ENCODE data around the gene FOXO1.

FOXO1 gene

DNA sequence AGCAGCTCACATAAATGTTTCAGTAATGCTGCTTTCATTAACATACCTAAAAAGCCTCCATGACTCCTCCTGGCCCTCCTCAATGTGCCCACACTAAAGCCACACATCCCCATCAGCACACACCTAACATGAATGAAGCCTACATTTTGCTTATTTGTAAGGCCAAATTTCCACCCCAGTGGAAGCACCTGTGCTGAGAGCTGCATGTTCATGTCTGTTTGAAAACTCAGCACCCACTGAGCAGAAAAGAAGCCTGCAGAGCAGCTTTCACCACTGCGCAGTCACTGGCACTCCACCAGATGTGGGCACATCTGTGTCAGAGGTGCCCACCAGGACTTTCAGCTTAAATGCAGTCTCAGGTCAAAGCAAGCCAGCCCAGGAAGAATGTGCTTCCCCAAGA lies 93.5 kb downstream of the FOXO1 start:
- DNase-seq = no peak

DNA sequence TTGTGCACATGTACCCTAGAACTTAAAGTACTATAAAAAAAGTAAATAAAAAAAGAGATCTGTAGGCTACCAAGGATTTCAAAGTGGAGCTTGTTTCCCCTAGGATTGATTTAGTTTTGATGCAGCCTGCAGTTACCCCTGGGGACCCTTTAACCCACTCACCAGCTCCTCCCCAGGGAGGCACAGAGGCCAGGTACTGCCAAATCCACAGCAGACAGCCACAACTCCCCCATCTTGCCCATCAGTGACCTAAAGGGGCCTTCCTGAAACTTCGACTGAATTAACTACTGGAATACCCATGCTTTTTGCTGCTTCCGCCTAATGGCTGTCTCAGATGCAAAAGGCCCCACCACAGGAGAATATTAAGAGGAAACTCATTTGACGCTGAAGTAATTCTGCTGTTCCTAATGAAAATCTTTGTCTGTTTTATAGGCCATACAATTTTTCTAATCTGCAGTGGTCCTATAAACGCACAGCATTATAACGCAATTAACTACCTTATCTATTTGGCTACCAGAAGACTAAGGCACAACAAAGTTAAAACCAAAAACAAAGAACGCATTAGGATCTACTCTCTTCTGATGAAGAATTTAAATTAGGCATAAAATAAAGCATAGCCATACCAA lies 95.0 kb downstream of the FOXO1 start:
- no peak for DNase-seq

DNA sequence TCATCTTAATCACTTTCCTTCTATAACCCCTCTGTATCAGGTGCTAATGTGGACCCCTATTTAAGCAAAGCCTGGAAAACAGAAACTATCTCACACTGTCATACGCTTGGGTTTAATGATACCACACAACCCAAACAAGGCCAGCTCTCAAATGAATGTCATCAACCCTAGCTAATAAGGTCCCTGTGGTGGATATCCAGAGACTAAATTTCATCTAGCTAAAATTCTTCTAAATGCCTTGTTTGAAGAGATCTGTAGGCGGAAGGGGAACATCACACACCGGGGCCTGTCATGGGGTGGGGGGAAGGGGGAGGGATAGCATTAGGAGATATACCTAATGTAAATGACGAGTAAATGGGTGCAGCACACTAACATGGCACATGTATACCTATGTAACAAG lies 95.5 kb downstream of the FOXO1 start:
- DNase-seq = no peak

DNA sequence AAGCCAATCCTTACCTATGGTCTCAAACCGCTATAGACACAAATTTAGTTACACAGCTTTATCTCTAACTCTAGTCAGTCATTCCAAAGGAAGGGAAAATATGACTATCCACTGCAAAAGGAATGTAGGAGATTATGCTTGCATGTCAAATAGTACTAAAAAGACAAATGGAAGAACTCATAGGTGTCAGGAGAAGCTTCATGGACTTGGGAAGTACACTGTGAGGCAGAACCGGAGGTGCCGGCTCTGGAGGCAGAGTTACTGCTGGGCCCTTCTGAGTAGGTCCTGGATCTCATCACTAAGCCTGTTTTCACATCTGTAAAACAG lies 97.5 kb downstream of the FOXO1 start:
- DNase-seq = no peak

DNA sequence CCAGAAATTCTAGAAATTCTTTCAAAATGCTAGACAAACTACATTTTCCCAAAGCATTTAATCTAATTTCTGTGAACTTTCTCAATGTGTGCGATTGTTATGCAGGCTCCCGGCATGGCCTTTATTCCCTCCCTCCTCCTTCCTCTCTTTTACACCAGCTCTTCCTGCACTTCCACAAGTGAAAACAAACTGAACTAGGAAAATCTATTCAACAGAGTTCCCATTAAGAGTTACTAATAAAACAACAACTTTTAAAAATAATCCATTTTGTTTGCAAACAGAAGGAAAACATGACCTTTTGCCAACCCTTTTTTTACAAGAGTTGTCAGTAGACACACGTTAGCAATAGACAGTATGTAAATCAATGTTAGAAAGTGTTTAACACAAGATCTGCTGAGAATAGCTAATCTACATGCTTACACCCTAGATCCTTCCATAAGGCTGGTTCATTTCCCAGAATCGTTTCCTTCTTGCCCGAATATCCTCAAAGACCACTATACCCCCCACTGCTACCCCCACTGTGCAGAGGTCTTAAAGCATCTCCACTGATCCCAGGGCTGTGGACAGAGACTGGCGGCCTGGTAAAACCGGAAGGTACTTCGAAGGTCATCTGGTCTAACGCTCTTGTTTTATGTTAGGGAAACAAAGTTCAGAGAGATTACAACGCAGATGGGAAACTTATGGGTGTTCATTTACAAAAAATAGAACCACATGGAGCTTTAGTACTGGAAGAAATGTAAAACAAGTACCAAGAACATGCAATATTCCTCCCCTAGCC lies 98.0 kb downstream of the FOXO1 start:
- no peak for DNase-seq

DNA sequence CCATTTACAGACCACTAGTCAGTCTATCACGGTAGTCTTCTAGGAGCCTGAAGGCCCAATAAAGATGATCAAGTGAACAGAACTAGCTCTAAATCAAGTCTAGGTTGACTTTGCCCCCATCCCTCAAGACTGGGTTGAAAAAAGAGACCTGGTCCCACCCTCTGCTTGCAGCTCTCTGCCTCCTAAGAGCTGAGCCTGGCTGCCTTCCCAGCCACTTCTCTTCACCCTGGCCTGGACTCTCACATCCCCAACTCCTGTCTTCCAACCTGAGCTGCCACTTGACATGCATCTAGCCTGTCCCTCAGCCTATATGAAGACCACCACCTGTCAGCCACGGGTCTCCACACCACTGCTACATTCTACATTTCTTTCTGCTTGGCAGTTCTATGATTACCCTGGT lies 99.6 kb downstream of the FOXO1 start:
- no peak for DNase-seq

DNA sequence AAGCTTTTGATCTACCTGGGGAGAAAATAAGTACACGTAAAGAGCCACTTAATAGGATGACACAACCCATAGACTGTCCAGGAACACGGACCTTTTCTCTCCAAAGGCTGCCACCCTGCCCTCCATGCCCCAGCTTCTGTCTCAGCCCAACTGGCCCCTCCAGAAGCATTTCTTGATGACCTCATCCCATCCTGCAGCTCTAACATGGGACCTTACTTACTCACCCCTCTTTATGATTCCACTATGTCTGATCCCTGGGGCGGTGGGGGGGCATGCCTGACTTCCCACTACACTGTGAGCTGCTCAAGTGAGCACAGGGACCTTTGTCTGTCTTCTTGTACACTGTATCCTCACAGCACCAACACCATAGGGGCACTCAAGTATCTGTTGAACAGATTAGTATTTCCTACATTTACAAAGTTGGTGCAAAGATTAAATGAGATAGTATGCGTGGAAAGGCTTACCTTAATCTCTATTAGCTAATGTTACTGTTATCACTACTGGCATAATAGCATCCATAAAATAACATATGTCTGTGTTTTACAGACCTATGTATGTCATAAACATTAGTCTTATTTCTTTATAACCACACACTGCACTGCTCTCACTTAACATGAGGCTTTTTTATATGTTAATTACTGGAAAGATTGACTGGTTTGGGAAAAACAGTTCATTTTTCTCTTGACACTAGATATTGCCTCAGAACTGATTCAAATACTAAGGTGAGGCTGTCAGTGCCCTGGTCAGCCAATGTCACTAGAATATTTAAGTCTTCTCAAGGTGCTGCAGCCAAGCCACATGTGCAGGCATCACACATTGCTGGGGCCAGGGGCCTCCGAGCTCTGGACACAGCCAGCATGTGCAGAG lies 100.9 kb downstream of the FOXO1 start:
- DNase-seq = no peak

DNA sequence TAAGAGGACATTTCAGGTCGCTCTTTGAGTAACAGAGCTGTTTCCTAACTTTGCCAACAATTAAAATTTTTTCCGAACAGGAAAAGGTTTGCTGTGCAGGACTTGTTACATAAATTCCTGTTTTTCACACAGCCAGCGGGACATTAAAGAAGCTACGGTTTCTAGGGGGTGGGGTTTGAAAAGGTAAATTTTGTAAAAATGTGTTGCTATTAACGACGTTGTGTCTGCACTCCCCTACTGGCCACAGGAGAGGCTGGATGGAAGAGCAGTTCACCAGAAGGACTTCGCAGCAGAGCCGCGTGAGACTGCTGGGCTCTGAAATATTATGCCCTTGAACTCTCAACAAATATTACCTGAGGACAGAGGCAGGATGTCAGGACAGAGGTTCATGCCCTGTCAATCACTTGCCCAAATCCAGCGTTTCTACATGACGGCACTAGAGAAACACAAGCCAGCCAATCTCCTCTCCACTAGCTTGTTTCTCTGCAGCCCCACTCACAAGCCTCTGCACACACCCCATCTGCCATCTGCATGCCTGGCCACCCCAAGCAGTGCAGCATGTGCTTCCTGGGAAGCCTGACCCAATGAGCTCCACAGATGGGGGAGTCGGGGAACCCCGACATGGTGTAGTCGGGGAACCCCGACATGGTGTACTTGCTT lies 102.0 kb downstream of the FOXO1 start:
- no peak for DNase-seq

DNA sequence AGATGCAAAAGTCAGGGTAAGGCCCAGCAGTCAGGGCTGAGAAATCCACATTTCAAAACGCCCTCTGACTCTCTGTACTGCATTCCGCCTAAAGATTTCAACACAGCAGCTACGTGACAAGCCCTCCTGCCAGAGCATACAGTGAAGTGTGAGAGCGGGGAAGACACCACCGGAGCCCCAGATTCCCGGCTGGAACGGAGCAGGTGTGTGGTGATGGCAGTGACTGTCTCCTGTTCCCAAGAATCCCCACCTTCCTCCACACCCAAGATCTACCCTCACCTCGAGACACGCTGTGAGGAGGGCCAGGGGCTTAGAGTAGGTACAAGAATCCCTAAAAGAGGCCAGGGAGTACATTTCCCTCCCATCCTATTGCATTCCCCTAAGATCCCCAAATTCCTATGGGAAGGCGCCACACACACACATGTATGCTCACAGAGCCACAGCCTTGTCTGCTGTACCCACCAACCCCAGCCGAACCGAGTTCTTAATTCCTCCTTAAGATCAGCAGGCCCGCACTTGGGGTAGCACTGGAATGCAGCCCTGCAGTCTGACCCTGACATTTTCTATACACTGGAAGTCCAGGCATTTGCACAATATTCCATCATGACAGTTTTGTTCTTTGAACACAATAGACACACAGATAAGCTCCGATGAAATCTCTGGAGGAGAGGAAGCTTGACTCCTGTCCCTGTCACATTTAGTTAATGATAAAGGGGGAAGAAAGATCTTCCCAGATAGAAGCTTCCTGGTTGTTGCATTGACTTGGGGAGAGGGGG lies 102.9 kb downstream of the FOXO1 start:
- no peak for DNase-seq

DNA sequence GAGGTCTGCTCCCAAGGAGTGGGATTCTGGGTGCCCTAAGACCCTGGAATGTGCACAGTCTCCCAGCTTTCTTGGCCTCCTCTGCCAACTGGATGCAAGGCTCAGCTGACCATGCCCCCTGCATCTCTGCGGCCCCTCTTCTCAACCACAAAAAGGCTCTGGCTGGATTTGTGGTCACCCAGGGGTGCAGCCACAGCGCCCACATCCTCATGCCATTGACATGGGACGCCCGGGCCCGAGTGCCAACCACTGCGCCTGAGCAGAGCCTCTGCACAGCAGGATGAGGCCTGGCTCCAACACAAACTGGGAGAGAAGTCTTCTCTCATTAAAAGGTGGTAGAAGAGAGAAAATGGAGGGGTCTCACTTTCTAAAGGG lies 103.5 kb downstream of the FOXO1 start:
- DNase-seq = no peak

DNA sequence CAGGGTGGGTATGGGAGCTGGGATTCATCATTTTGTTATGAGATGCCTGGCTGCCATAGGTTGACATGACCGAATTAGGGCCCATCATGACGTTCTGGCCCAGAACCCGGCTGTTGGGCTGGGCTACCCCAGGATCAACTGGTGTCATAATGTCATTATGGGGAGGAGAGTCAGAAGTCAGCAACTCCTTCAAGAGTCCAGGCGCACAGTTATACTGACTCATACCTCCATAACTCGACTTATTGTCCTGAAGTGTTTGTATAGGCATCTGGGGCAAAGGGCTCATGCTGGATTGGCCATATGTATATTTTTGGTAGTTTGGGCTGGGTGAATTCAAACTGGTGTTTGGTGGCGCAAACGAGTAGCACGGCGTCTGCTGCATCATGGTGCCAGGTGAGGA lies 106.5 kb downstream of the FOXO1 start:
- no peak for DNase-seq

DNA sequence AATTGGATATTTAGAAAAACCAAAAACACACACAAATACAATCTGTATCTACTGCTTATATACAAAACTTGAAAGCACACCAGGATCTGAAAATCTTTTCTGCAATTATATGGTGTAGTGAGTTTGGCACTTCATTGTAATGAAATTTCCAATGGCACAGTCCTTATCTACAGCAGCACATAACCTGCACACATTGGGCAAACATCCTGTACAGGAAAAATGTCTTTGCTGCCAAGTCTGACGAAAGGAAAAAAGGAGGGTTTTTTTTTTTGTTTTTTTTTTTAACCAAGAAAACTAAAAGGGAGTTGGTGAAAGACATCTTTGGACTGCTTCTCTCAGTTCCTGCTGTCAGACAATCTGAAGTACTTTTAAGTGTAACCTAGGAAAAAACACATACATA lies 107.8 kb downstream of the FOXO1 start:
- DNase-seq = no peak

DNA sequence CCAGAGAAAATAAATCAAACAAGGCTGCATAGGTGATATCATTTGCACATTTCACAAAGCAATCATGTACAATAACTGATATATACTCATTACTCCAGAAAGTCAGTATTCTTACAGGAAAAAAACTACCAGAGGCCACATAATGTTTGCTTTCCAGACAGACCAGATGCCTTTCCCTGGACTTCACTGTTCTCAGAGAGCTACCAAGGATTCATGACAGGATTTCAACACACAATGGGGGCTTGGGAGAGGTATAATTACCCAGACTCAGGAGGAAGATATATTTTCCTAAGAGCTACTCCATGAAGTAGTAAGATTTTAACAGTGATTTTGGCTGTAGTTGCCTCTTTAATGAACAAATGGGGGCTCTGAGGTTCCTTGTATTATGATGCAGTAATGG lies 110.0 kb downstream of the FOXO1 start:
- no peak for DNase-seq

DNA sequence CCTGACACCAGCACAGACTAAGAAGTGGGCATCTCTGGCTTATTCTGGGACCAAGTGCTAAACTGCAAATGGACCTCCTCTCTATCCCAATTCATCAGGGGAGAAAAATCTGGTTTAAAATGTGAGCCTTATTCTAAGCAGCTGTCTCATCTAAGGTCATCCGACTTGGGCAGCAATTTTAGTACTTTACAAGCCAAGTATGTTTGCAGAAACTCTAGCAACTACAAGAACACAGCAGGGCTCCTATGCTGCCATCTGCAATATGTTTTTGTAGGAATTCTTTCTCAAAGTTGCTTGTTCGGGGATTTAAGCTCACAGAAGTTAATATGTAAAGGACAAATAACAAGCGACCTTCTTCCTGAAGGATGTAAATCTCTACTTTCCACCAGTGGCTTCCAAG lies 113.1 kb downstream of the FOXO1 start:
- DNase-seq = no peak

DNA sequence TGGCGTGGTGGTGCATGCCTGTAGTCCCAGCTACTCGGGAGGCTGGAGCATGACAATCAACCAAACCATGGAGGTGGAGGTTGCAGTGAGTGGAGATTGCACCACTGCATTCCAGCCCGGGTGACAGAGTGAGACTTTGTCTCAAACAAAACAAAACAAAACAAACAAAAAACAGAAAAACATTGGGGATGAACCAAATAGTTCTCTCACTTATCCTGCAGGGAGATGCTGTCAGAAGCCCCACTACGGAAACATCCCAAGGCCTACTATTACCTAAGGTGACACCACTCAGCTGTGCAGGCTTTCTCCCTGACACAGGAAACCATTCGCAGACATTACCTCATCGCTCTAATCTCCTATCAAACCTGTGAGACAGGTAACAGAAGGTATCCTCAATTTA lies 113.5 kb downstream of the FOXO1 start:
- DNase-seq = no peak

DNA sequence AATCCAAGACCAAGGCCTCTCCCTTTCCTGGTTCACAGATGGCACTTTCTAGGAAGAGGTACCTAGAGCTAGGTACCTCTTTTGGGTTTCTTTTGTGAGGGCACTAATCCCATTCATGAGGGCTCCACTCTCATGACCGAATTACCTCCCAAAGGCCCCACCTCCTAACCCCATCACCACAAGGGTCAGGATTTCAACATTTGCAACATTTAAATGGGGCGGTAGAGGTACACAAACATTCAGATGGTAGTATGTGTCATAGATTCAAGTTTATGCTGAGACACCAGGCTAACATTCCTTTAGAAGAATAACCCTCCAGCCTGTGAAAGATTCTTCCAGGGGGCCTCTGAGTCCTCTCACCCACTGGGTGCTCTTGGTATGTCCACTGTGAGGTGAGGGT lies 116.3 kb downstream of the FOXO1 start:
- DNase-seq = no peak

DNA sequence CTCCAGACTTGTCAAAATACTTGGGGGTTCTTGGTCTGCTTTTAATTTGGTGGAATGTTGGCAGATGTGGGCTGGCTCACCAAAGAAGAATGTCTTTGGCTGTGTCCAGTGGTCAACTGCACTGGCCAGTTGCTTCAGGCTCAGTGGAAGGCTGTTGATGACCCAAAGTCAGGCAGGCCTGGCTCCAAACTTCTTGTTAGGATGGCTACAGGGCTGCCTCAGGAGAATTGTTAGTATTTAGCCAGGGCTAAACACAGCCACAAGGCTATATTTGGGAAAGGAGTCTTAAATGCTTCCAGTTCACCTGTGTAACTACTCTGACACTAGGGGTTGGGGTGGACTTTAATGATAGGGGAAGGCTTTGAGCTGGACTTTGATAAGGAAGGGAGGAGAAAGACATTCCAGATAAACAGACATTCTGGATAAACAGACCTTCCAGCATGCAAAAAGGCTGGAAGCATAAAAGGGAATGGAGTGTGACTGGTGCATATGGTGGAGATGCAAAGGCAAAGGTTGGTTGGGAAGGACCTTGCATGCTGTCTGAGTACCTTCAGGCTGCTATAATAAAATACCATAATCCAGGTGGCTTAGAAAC lies 116.8 kb downstream of the FOXO1 start:
- DNase-seq = no peak

DNA sequence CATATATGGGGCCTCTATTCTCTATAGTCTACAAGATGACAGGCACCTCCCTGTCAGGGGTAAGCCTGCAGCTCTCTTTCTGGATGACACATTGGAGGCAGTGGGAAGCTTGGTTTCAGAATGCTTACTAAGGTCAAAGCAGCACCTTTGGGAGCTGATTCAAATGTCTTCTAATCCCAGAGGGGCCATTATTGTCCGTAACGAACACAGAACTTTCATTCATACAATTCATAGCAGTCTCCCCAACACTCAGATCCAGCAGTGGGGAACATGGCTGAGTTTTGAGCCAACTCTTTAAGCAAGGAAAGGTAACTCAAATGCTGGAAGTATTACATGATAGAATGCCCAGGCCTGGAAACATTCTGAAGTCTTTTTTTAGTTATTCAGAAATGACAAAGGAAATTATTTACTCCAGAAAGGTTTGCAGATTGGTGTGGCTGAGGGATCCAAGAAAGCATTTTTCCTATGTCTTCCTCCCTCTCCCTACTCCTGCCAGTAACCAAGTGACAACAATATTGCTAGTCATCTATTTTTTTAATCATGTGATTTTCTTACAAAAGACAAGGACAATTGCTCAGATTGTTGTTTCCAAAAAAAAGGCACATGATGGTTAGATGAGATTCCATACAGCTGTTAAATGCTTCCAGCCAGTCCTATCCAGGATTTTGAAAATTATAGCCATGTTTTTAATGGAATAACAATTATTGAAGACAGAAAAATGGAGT lies 118.7 kb downstream of the FOXO1 start:
- DNase-seq = no peak

DNA sequence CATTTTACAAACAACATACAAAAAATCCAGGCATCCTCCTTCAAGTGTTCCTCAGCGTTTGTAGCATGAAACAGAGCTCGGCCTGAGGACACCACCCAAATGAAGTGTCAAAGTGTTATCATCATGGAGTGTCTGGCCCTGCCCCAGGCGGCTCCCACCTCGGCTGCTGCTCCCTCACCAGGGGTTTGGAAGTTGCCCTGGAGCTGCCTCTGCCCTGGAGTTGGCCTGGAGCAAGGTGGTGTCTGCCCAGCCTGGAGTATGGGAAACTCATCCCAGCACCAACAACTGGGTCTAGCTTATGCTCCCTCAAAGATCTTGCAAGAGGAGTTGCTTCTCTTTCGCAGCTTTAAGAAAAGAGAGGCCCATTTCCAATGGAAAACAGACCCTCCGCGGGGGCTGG lies 120.4 kb downstream of the FOXO1 start:
- DNase-seq = no peak

DNA sequence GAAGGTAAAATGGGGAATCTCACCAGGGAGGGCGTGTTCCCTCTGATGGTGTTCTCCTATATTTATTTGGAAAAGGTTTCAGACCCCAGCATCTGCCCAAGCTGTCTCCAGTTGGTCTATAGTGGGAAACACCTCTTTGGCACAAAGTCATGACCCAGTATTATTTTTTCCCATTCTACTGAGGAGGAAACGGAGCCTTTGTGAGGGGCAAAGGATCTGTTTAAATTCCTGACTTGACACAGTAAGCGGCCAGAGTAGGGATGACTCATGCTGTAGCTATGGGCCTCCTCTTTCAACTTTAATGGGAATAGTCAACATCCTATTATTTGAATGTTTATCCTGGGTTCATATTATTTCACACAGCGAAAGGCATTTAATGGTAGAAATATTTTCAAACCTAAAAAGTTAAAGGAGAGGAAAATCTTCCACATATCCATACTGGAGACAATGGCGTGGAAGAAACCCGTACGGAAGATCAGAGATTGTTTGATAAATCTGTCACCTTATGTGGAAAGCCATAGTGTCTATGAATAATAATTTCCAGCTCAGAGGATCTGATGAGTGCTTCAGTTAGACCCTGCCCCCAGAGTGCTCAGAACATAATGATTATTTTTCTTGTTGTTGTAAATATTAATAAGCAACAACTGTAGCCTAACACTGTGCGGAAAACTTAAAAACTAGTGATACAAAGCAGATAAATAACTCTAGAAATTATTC lies 126.0 kb downstream of the FOXO1 start:
- peak; percentile 80 for DNase-seq
